ENCODE data around the gene IFT88. TPM values are rescaled to one million over a fixed set of nuclear protein-coding genes. Genes with fewer than 3 reads are reported as not detected.

IFT88 gene
- total RNA-seq, 1 donor from 2014 or later = 5.9 TPM

- Mint-ChIP-seq H3K9me3 (ENCODE audit: low read depth) (no peaks in the 10 kb centered on the region), H3K4me3 (ENCODE audit: unreplicated experiment) (no peak overlapping the region), H3K27me3 (ENCODE audit: low read depth) (no peaks in the 10 kb centered on the region), H3K36me3 (ENCODE audit: low read depth) (peaks cover 9% of the 10 kb centered on the region), H3K27ac (ENCODE audit: unreplicated experiment) (no peak overlapping the region), H3K4me1 (ENCODE audit: low read depth) (peaks cover 9% of the 10 kb centered on the region)
- no peak for DNase-seq (ENCODE audit: low spot score)
- TF ChIP-seq CTCF (IDR thresholded peaks at IDR 0.05) = no peak
These were observed 41.6 kb downstream of the IFT88 start for GRCh38 chr13:20608438-20609020.

DNA sequence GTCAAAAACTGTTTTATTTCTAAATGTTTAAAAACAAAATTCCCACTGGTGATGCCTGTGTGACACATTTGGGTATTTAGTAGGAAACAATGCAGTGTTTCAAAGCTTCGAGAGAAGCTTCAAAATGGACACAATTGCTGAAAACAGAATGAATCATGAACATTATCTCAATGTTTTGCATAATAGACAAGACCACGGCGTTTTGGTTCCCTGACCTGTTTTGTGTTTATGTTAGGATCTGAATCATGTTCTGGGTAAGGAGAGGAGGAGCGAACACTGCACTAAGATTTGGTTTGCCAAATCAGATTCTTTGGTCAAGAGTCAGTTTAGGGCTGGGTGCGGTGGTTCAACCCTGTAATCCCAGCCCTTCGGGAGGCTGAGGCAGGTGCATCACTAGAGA is 42.2 kb downstream of the IFT88 start:
- Mint-ChIP-seq H3K4me3 (ENCODE audit: unreplicated experiment) (no peak overlapping the region), H3K27me3 (ENCODE audit: low read depth) (no peaks in the 10 kb centered on the region), H3K36me3 (ENCODE audit: low read depth) (peaks cover 9% of the 10 kb centered on the region), H3K9me3 (ENCODE audit: low read depth) (no peaks in the 10 kb centered on the region), H3K4me1 (ENCODE audit: low read depth) (peaks cover 9% of the 10 kb centered on the region), H3K27ac (ENCODE audit: unreplicated experiment) (no peak overlapping the region)
- no peak for TF ChIP-seq CTCF (IDR thresholded peaks at IDR 0.05)
- DNase-seq (ENCODE audit: low spot score) = no peak

DNA sequence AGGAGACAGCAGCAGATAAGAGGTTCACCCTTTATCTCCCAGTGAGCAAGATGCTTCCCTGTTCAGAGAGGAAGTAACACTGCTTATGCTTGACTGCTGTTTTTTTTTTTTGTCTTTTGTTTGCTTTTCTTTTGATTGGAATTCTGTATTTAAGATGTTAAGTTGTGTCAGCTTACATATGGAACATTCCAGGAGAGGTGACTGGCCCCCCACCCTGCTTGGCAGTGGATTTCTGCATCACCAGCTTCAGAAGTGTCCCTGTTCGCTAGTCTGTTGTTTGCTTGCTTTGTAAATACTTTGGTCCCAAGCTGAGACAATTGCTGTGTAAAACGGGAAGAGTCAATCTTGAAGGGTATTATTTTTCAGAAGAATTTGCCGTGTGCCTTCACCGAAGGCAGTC is 43.0 kb downstream of the IFT88 start:
- Mint-ChIP-seq H3K27ac (ENCODE audit: unreplicated experiment) (no peak overlapping the region), H3K9me3 (ENCODE audit: low read depth) (no peaks in the 10 kb centered on the region), H3K36me3 (ENCODE audit: low read depth) (peaks cover 9% of the 10 kb centered on the region), H3K4me3 (ENCODE audit: unreplicated experiment) (no peak overlapping the region), H3K27me3 (ENCODE audit: low read depth) (no peaks in the 10 kb centered on the region), H3K4me1 (ENCODE audit: low read depth) (peaks cover 9% of the 10 kb centered on the region)
- DNase-seq (ENCODE audit: low spot score) = no peak
- no peak for TF ChIP-seq CTCF (IDR thresholded peaks at IDR 0.05)

- peaks cover 2% of the 10 kb centered on the region for H3K4me1 Mint-ChIP-seq (ENCODE audit: low read depth)
- H3K27ac Mint-ChIP-seq (ENCODE audit: unreplicated experiment) = no peak overlapping the region
- no peaks in the 10 kb centered on the region for H3K9me3 Mint-ChIP-seq (ENCODE audit: low read depth)
- no peaks in the 10 kb centered on the region for H3K27me3 Mint-ChIP-seq (ENCODE audit: low read depth)
- no peak for TF ChIP-seq CTCF (IDR thresholded peaks at IDR 0.05)
- no peak overlapping the region for H3K4me3 Mint-ChIP-seq (ENCODE audit: unreplicated experiment)
- no peak for DNase-seq (ENCODE audit: low spot score)
- no peaks in the 10 kb centered on the region for H3K36me3 Mint-ChIP-seq (ENCODE audit: low read depth)
These were observed 49.3 kb downstream of the IFT88 start for GRCh38 chr13:20616059-20616797.

DNA sequence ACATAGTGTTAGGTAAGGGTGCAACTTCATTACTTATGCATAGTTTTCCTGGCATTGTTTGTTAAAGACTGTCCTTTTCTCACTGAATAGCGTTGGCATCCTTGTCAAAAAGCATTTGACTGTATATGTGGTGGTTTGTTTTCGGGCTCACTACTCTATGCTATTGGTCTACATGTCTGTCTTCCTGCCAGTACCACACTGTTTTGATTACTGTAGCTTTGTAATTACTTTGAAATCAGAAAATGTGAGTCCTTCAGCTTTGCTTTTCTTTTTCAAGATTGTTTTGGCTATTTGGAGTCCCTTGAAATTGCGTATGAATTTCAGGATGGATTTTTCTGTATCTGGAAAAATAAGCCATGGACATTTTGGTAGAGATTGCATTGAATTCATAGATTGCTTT is 56.0 kb downstream of the IFT88 start:
- H3K27ac Mint-ChIP-seq (ENCODE audit: unreplicated experiment) = no peak overlapping the region
- no peaks in the 10 kb centered on the region for H3K27me3 Mint-ChIP-seq (ENCODE audit: low read depth)
- no peaks in the 10 kb centered on the region for H3K4me1 Mint-ChIP-seq (ENCODE audit: low read depth)
- DNase-seq (ENCODE audit: low spot score) = no peak
- H3K36me3 Mint-ChIP-seq (ENCODE audit: low read depth) = peaks cover 12% of the 10 kb centered on the region
- peaks cover 6% of the 10 kb centered on the region for H3K9me3 Mint-ChIP-seq (ENCODE audit: low read depth)
- no peak overlapping the region for H3K4me3 Mint-ChIP-seq (ENCODE audit: unreplicated experiment)
- no peak for TF ChIP-seq CTCF (IDR thresholded peaks at IDR 0.05)
